Measurements from ENCODE around the gene LYRM4.

DNA sequence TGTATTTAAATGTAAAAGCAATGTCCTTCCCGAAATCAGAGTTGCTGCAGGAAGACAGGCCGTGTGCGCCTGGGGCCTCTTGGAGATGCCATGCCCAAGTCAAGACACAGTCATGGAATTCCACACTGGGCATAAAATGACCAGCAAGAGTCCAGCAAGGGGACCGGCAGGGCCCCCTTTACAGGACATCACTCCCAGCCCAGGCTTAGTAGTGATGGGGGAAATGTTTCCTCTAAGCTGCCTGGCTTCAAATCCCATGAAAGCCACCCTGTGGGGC, 177.5 kb downstream of the LYRM4 start:
- TF ChIP-seq CTCF (IDR thresholded peaks at IDR 0.05) (no peak), POLR2A (IDR thresholded peaks at IDR 0.05) (no peak)

Data from right lobe of liver (tissue), 4 donors.